ENCODE measurements around the gene CTDSPL. TPM values are rescaled to one million over a fixed set of nuclear protein-coding genes. Genes with fewer than 3 reads are reported as not detected.
A peak's percentile ranks its signal among the peaks of the same experiment; 100 is the strongest.

Gene CTDSPL
- total and polyA plus RNA-seq, 2 of the 13 experiments (the other 11 are each of a cell fraction or from before 2014, with no cell fraction given), result 26.1 to 142 TPM

GRCh38 chr3:38003817-38004414, 142.2 kb downstream of the CTDSPL start (continued):
- TF ChIP-seq ZBTB40 (IDR thresholded peaks at IDR 0.05), result no peak
- TF ChIP-seq ZBTB40 (CRISPR knock-in tag; IDR thresholded peaks at IDR 0.05), result peak; percentile 36; the same call in 1 of the 2 replicates
- TF ChIP-seq NFE2L1 (CRISPR knock-in tag; IDR thresholded peaks at IDR 0.05; ENCODE audit: borderline replicate concordance), result no peak
- 0 out of 2 replicates have a peak, but pooled peaks have one; percentile 5 for TF ChIP-seq ZNF124 (CRISPR knock-in tag; IDR thresholded peaks at IDR 0.05)
- TF ChIP-seq TMF1 (CRISPR knock-in tag; IDR thresholded peaks at IDR 0.05; ENCODE audit: low read depth), result no peak
- TF ChIP-seq ZNF263 (CRISPR knock-in tag; IDR thresholded peaks at IDR 0.05), result peak; percentile 80; the same call in 1 of the 2 replicates
- no peak for TF ChIP-seq ZNF280D (CRISPR knock-in tag; IDR thresholded peaks at IDR 0.05)
- 0 out of 2 replicates have a peak, but pooled peaks have one; percentile 0 for TF ChIP-seq CREM (IDR thresholded peaks at IDR 0.05)
- TF ChIP-seq CREM (CRISPR knock-in tag; IDR thresholded peaks at IDR 0.05), result no peak
- TF ChIP-seq PRMT3 (CRISPR knock-in tag; IDR thresholded peaks at IDR 0.05; ENCODE audit: borderline replicate concordance, low read depth), result no peak
- TF ChIP-seq ZNF460 (CRISPR knock-in tag; IDR thresholded peaks at IDR 0.05; ENCODE audit: borderline replicate concordance), result no peak
- TF ChIP-seq, protein P1, sequence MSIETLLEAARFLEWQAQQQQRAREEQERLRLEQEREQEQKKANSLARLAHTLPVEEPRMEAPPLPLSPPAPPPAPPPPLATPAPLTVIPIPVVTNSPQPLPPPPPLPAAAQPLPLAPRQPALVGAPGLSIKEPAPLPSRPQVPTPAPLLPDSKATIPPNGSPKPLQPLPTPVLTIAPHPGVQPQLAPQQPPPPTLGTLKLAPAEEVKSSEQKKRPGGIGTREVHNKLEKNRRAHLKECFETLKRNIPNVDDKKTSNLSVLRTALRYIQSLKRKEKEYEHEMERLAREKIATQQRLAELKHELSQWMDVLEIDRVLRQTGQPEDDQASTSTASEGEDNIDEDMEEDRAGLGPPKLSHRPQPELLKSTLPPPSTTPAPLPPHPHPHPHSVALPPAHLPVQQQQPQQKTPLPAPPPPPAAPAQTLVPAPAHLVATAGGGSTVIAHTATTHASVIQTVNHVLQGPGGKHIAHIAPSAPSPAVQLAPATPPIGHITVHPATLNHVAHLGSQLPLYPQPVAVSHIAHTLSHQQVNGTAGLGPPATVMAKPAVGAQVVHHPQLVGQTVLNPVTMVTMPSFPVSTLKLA (IDR thresholded peaks at IDR 0.05), result no peak
- TF ChIP-seq SP140L (CRISPR knock-in tag; IDR thresholded peaks at IDR 0.05; ENCODE audit: borderline replicate concordance), result no peak
- TF ChIP-seq, protein P2, sequence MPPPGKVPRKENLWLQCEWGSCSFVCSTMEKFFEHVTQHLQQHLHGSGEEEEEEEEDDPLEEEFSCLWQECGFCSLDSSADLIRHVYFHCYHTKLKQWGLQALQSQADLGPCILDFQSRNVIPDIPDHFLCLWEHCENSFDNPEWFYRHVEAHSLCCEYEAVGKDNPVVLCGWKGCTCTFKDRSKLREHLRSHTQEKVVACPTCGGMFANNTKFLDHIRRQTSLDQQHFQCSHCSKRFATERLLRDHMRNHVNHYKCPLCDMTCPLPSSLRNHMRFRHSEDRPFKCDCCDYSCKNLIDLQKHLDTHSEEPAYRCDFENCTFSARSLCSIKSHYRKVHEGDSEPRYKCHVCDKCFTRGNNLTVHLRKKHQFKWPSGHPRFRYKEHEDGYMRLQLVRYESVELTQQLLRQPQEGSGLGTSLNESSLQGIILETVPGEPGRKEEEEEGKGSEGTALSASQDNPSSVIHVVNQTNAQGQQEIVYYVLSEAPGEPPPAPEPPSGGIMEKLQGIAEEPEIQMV (CRISPR knock-in tag; IDR thresholded peaks at IDR 0.05; ENCODE audit: low read depth), result no peak

All from HepG2 (cell line).